IPS-15b (cell line): ENCODE measurements around the gene DAND5.
"Not testable (repeated sequence)": the region's sequence is repeated elsewhere in the genome, so short reads cannot be mapped to it uniquely, and the experiment has no call there.

Experiments used
- H3K27me3 ChIP-seq: one replicate; pipeline ENCODE4 v1.6.1; 2013; ENCODE audit warnings: low read length; ENCODE audit not compliant: control insufficient read depth, insufficient read depth
- H3K36me3 ChIP-seq: one replicate; pipeline ENCODE4 v1.6.1; 2013; ENCODE audit warnings: low read length; ENCODE audit not compliant: control insufficient read depth, insufficient read depth
- H3K4me1 ChIP-seq: one replicate; pipeline ENCODE4 v1.6.1; 2013; ENCODE audit warnings: mild to moderate bottlenecking, low read length; ENCODE audit not compliant: control insufficient read depth, insufficient read depth
- H3K4me3 ChIP-seq: one replicate; pipeline ENCODE4 v1.5.1; 2013; ENCODE audit warnings: low read depth, low read length
- H3K9ac ChIP-seq: one replicate; pipeline ENCODE4 v1.6.1; 2013; ENCODE audit warnings: low read depth, mild to moderate bottlenecking, low read length
- H3K9me3 ChIP-seq: one replicate; pipeline ENCODE4 v1.6.1; 2013; ENCODE audit warnings: mild to moderate bottlenecking, low read length; ENCODE audit not compliant: control insufficient read depth, insufficient read depth

Gene DAND5

GRCh38 chr19:12956446-12957388 is 12.7 kb upstream of the DAND5 start, which contains the start of gene GADD45GIP1:
Gene GADD45GIP1, minus strand, starts transcription at chr19:12957223. Its CDS starts 11 bp downstream, at chr19:12957212.
- Histone ChIP-seq H3K9ac (peak within 1 kb of the TSS; percentile 97), H3K9me3 (no peaks in the 10 kb centered on the region), H3K4me3 (peak within 1 kb of the TSS; percentile 99), H3K27me3 (no peaks in the 10 kb centered on the region), H3K36me3 (peaks cover 19% of the 10 kb centered on the region), H3K4me1 (peaks cover 3% of the 10 kb centered on the region)

GRCh38 chr19:12957389-12957952 is 11.9 kb upstream of the DAND5 start:
- not testable (repeated sequence) for H3K9me3 ChIP-seq, H3K27me3 ChIP-seq, H3K4me1 ChIP-seq, H3K9ac ChIP-seq
- Histone ChIP-seq H3K4me3 (peak overlapping the region; percentile 99), H3K36me3 (peaks cover 18% of the 10 kb centered on the region)

- no peak overlapping the region for H3K4me3 ChIP-seq
- H3K9me3 ChIP-seq = no peaks in the 10 kb centered on the region
- H3K36me3 ChIP-seq = peaks cover 6% of the 10 kb centered on the region
- H3K27me3 ChIP-seq = no peaks in the 10 kb centered on the region
- H3K4me1 ChIP-seq = peaks cover 2% of the 10 kb centered on the region
- H3K9ac ChIP-seq = no peak overlapping the region
These were observed 9.9 kb upstream of the DAND5 start for GRCh38 chr19:12959481-12959880.

- H3K27me3 ChIP-seq = no peaks in the 10 kb centered on the region
- H3K9me3 ChIP-seq = no peaks in the 10 kb centered on the region
- H3K4me1 ChIP-seq = no peaks in the 10 kb centered on the region
- H3K4me3 ChIP-seq = peak overlapping the region; percentile 67
- no peak overlapping the region for H3K9ac ChIP-seq
- H3K36me3 ChIP-seq = no peaks in the 10 kb centered on the region
These were observed 4.2 kb upstream of the DAND5 start for GRCh38 chr19:12965017-12965811.

- H3K36me3 ChIP-seq = no peaks in the 10 kb centered on the region
- H3K4me3 ChIP-seq = peak overlapping the region; percentile 67
- no peaks in the 10 kb centered on the region for H3K9me3 ChIP-seq
- no peaks in the 10 kb centered on the region for H3K4me1 ChIP-seq
- no peak overlapping the region for H3K9ac ChIP-seq
- H3K27me3 ChIP-seq = no peaks in the 10 kb centered on the region
These were observed 3.6 kb upstream of the DAND5 start for GRCh38 chr19:12965812-12966135.

GRCh38 chr19:12967907-12968306 is 1.5 kb upstream of the DAND5 start:
- Histone ChIP-seq H3K4me1 (no peaks in the 10 kb centered on the region), H3K9ac (no peak overlapping the region), H3K36me3 (no peaks in the 10 kb centered on the region), H3K9me3 (no peaks in the 10 kb centered on the region), H3K27me3 (no peaks in the 10 kb centered on the region), H3K4me3 (no peak overlapping the region)

- no peaks in the 10 kb centered on the region for H3K27me3 ChIP-seq
- no peak overlapping the region for H3K4me3 ChIP-seq
- no peaks in the 10 kb centered on the region for H3K36me3 ChIP-seq
- no peaks in the 10 kb centered on the region for H3K9me3 ChIP-seq
- no peak overlapping the region for H3K9ac ChIP-seq
- no peaks in the 10 kb centered on the region for H3K4me1 ChIP-seq
These were observed 869 bp downstream of the DAND5 start for GRCh38 chr19:12970070-12970820.

- no peaks in the 10 kb centered on the region for H3K27me3 ChIP-seq
- H3K36me3 ChIP-seq = no peaks in the 10 kb centered on the region
- H3K9me3 ChIP-seq = no peaks in the 10 kb centered on the region
- H3K9ac ChIP-seq = no peak overlapping the region
- H3K4me3 ChIP-seq = no peak overlapping the region
- H3K4me1 ChIP-seq = no peaks in the 10 kb centered on the region
These were observed 3.9 kb downstream of the DAND5 start for GRCh38 chr19:12973236-12973635.

GRCh38 chr19:12974301-12975220 is 5.2 kb downstream of the DAND5 start:
- no peak overlapping the region for H3K4me3 ChIP-seq
- no peaks in the 10 kb centered on the region for H3K36me3 ChIP-seq
- H3K9me3 ChIP-seq = no peaks in the 10 kb centered on the region
- H3K9ac ChIP-seq = no peak overlapping the region
- H3K4me1 ChIP-seq = no peaks in the 10 kb centered on the region
- no peaks in the 10 kb centered on the region for H3K27me3 ChIP-seq

- H3K9me3 ChIP-seq = no peaks in the 10 kb centered on the region
- H3K4me3 ChIP-seq = no peak overlapping the region
- no peaks in the 10 kb centered on the region for H3K4me1 ChIP-seq
- no peak overlapping the region for H3K9ac ChIP-seq
- no peaks in the 10 kb centered on the region for H3K36me3 ChIP-seq
- no peaks in the 10 kb centered on the region for H3K27me3 ChIP-seq
These were observed 5.9 kb downstream of the DAND5 start for GRCh38 chr19:12975221-12975741.
